ENCODE results near the gene SEMA5A. TPM values are rescaled to one million over a fixed set of nuclear protein-coding genes. Genes with fewer than 3 reads are reported as not detected.

The SEMA5A gene
- total and polyA plus RNA-seq, 8 donors = 18.2 to 29.5 (median 20.8) TPM

DNA sequence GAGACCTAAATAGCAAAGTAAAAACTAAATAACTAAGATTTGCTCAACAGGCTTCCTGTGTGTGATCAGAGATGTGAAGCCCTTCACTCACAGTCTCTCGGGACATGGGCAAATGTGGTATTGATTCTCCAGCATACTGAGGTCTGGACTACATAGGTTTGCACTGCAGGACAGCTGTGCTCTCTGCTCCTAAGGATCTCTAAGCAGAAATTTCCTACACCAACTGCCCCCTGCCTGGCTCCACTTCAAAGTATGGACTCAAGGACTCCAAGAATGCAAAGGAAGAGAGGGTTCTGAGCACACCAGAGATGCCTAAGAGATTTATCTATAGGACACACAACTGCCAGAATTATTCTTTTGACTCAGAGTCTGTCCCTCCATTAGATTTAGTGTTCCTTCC is 487.2 kb downstream of the SEMA5A start:
- no peak overlapping the region for H3K27ac ChIP-seq
- H3K36me3 ChIP-seq = no peaks in the 10 kb centered on the region
- no peaks in the 10 kb centered on the region for H3K27me3 ChIP-seq
- no peaks in the 10 kb centered on the region for H3K4me1 ChIP-seq
- intact Hi-C loops (cut with DNase I) = no loop called here
- no peak for DNase-seq
- H3K4me3 ChIP-seq = no peak overlapping the region
- no peak for ATAC-seq
- no peaks in the 10 kb centered on the region for H3K9me3 ChIP-seq
- TF ChIP-seq, protein P1, sequence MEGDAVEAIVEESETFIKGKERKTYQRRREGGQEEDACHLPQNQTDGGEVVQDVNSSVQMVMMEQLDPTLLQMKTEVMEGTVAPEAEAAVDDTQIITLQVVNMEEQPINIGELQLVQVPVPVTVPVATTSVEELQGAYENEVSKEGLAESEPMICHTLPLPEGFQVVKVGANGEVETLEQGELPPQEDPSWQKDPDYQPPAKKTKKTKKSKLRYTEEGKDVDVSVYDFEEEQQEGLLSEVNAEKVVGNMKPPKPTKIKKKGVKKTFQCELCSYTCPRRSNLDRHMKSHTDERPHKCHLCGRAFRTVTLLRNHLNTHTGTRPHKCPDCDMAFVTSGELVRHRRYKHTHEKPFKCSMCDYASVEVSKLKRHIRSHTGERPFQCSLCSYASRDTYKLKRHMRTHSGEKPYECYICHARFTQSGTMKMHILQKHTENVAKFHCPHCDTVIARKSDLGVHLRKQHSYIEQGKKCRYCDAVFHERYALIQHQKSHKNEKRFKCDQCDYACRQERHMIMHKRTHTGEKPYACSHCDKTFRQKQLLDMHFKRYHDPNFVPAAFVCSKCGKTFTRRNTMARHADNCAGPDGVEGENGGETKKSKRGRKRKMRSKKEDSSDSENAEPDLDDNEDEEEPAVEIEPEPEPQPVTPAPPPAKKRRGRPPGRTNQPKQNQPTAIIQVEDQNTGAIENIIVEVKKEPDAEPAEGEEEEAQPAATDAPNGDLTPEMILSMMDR (IDR thresholded peaks at IDR 0.05) = no peak

DNA sequence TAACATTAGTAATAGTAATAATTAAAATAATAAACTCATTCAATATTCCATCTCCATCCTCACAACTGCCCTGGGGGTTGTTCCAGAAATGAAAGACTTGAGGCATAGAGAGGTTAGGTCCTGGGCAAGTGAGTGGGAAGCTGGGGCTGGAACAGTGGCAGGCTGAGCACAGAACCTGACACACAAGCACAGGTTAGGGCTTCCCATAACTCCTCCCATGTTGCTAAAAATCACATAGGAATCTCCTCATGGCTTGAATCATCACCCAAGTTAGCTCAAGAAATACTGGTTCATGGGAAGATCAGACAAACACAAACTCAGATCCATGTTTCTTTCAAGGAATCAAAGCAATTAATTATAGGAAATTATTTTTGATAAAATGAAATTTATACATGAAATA is 487.7 kb downstream of the SEMA5A start:
- H3K36me3 ChIP-seq = no peaks in the 10 kb centered on the region
- no peaks in the 10 kb centered on the region for H3K27me3 ChIP-seq
- H3K4me3 ChIP-seq = no peak overlapping the region
- TF ChIP-seq, protein P1 (IDR thresholded peaks at IDR 0.05) = no peak
- DNase-seq (no peak), ATAC-seq (no peak)
- no peaks in the 10 kb centered on the region for H3K9me3 ChIP-seq
- H3K27ac ChIP-seq = no peak overlapping the region
- no peaks in the 10 kb centered on the region for H3K4me1 ChIP-seq
- intact Hi-C loops (cut with DNase I) = no loop called here

DNA sequence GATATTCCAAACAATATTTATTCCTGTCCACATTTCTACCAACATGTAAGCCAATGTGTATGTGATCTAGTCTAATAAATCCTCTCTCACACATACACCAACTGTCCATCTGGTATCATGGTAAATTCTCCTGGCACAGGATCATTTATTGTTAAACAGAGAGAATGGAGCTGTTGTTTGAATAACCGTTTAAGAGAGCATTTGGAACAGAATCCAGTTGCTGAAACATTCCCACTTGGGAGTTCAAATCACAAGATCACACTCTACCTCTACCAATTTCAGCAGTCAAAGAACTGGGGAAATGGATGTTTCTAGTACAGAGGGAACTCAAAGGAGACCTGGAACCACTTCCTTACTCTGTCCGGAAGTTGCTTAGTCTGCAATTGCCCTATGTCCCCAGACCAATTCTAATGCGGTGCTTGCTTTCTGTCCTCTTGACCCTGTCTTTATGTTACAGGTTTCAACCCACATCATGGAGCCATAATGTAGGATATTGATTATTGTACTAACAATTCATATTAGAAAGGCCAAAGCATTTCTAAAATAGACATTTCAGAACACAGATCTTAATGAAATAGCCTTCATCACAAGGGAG is 488.4 kb downstream of the SEMA5A start:
- H3K27ac ChIP-seq = no peak overlapping the region
- no peaks in the 10 kb centered on the region for H3K9me3 ChIP-seq
- no peak for ATAC-seq
- TF ChIP-seq, protein P1 (IDR thresholded peaks at IDR 0.05) = no peak
- intact Hi-C loops (cut with DNase I) = no loop called here
- no peak overlapping the region for H3K4me3 ChIP-seq
- H3K36me3 ChIP-seq = no peaks in the 10 kb centered on the region
- H3K27me3 ChIP-seq = no peaks in the 10 kb centered on the region
- no peak for DNase-seq
- H3K4me1 ChIP-seq = no peaks in the 10 kb centered on the region

DNA sequence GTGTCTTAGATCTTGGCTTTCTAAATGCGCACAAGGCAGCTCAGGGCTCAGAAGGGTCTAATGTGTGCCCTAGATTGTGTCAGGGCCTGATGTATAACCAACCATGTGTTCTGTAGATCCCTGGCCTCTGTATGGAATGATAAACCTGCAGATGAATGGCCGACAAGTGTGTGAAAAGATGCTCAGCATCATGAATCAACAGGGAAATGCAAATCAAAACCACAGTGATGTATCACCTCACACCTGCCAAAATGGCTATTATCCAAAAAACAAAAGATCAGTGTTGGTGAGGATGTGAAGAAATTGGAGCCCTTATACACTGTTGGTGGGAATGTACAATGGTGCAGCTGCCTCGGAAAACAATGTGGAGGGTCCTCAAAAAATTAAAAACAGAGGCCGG is 489.8 kb downstream of the SEMA5A start:
- TF ChIP-seq, protein P1 (IDR thresholded peaks at IDR 0.05) = no peak
- Histone ChIP-seq H3K4me1 (no peaks in the 10 kb centered on the region), H3K27ac (no peak overlapping the region), H3K4me3 (no peak overlapping the region), H3K36me3 (no peaks in the 10 kb centered on the region), H3K9me3 (no peaks in the 10 kb centered on the region), H3K27me3 (no peaks in the 10 kb centered on the region)
- ATAC-seq (no peak), DNase-seq (no peak)
- intact Hi-C loops (cut with DNase I) = no loop called here

DNA sequence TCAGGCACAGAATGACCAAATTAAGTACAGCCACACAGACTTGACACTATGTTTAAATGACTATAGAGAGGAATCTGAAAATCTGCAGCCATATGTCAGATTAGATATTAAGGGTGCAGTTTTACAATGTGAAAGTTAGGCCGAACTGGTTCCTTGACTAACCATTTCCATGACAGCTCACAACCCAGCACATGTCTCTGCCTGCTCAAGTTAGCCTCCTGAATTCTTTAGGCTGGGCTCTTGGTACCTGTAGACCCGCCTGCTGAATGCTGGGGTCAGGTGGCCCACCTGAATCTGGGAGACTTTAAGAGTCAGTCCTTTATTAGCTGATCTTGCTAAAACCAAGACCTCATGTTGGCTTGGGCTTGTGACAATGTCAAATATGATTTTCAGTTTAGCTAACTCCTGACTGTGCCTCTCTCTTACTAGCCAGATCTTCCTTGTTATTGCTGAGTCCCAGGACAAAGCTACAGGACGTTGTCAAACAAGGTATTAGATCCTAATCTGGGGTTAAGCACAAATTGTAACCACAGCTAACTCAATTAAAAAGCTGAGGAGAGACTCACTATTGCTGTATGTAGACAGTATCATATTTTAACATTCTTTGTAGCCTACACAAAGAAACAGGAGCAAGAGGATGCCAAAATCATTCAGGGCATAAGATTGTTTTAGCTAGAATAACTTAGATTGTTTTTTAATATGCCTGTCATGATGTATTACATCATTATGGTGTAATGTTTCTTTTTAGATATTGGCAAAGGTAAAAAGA is 490.9 kb downstream of the SEMA5A start:
- intact Hi-C loops (cut with DNase I) = no loop called here
- Histone ChIP-seq H3K4me3 (no peak overlapping the region), H3K4me1 (no peaks in the 10 kb centered on the region)

More for the DNA sequence above, 490.9 kb downstream of the SEMA5A start:
- H3K27me3 ChIP-seq = no peaks in the 10 kb centered on the region
- TF ChIP-seq, protein P1 (IDR thresholded peaks at IDR 0.05) = no peak
- no peaks in the 10 kb centered on the region for H3K36me3 ChIP-seq
- ATAC-seq (no peak), DNase-seq (no peak)
- H3K27ac ChIP-seq = no peak overlapping the region
- H3K9me3 ChIP-seq = no peaks in the 10 kb centered on the region
